Measurements from ENCODE around the gene ZFP57.

The ZFP57 gene

GRCh38 chr6:29680904-29681303 lies at the start of gene ZFP57:
Gene ZFP57 (minus strand): TSS chr6:29681152. CDS start chr6:29677003, 4,149 bp downstream.
- no peak for DNase-seq

- no peak for DNase-seq
These were observed 49.7 kb upstream of the ZFP57 start for GRCh38 chr6:29730575-29731126.

- no peak for DNase-seq
These were observed 48.9 kb upstream of the ZFP57 start for GRCh38 chr6:29729774-29730328.

- DNase-seq = no peak
These were observed 47.9 kb upstream of the ZFP57 start for GRCh38 chr6:29728875-29729270.

- no peak for DNase-seq
These were observed 47.4 kb upstream of the ZFP57 start for GRCh38 chr6:29728173-29728874.

GRCh38 chr6:29727637-29728036 lies 46.7 kb upstream of the ZFP57 start:
- DNase-seq = no peak

GRCh38 chr6:29726571-29727194 lies 45.7 kb upstream of the ZFP57 start:
- no peak for DNase-seq

GRCh38 chr6:29726001-29726400 lies 45.0 kb upstream of the ZFP57 start:
- no peak for DNase-seq

GRCh38 chr6:29724937-29725869 lies 44.3 kb upstream of the ZFP57 start:
- DNase-seq = no peak

- no peak for DNase-seq
These were observed 43.0 kb upstream of the ZFP57 start for GRCh38 chr6:29723666-29724588.

GRCh38 chr6:29723262-29723665 lies 42.3 kb upstream of the ZFP57 start, which contains the start of gene HLA-F:
Gene HLA-F (plus strand): TSS chr6:29723434. CDS start chr6:29723464, 30 bp downstream.
- no peak for DNase-seq

GRCh38 chr6:29720863-29721262 lies 39.9 kb upstream of the ZFP57 start:
- DNase-seq = no peak

GRCh38 chr6:29710281-29710941 lies 29.5 kb upstream of the ZFP57 start:
- DNase-seq = no peak

- DNase-seq = no peak
These were observed 28.2 kb upstream of the ZFP57 start for GRCh38 chr6:29709188-29709587.

GRCh38 chr6:29708432-29709179 lies 27.7 kb upstream of the ZFP57 start:
- no peak for DNase-seq

- no peak for DNase-seq
These were observed 24.7 kb upstream of the ZFP57 start for GRCh38 chr6:29705389-29706231.

- no peak for DNase-seq
These were observed 21.7 kb upstream of the ZFP57 start for GRCh38 chr6:29702519-29703103.

- no peak for DNase-seq
These were observed 15.5 kb upstream of the ZFP57 start for GRCh38 chr6:29696147-29697125.
